Fibroblast of villous mesenchyme (primary cell): ENCODE measurements around the gene MTERF1. TPM values are rescaled to one million over a fixed set of nuclear protein-coding genes. Genes with fewer than 3 reads are reported as not detected.
"Not testable (repeated sequence)": the region's sequence is repeated elsewhere in the genome, so short reads cannot be mapped to it uniquely, and the experiment has no call there.

Experiments
- DNase-seq: peaks from one replicate; pipeline ENCODE4 v3.0.0-alpha.2; 2010; ENCODE audit warnings: low read depth
- H3K4me3 ChIP-seq: 2 replicates; pipeline ENCODE4 v1.5.1; 2011; ENCODE audit warnings: low read depth, mild to moderate bottlenecking, low read length
- total RNA-seq: library from RNA; depleted of rRNA; stranded (reverse); fragments of >200 nt; gene quantifications from 2 replicates; pipeline ENCODE4 v1.2.3, GENCODE V29; 2012
- TF ChIP-seq, protein P1 (sequence below): IDR thresholded peaks from 2 replicates; pipeline ENCODE4 v1.5.1; 2012; ENCODE audit warnings: low read depth, mild to moderate bottlenecking, low read length; ENCODE audit not compliant: insufficient read depth

MTERF1 gene
- total RNA-seq, 1 donor, result 13.4 TPM

DNA sequence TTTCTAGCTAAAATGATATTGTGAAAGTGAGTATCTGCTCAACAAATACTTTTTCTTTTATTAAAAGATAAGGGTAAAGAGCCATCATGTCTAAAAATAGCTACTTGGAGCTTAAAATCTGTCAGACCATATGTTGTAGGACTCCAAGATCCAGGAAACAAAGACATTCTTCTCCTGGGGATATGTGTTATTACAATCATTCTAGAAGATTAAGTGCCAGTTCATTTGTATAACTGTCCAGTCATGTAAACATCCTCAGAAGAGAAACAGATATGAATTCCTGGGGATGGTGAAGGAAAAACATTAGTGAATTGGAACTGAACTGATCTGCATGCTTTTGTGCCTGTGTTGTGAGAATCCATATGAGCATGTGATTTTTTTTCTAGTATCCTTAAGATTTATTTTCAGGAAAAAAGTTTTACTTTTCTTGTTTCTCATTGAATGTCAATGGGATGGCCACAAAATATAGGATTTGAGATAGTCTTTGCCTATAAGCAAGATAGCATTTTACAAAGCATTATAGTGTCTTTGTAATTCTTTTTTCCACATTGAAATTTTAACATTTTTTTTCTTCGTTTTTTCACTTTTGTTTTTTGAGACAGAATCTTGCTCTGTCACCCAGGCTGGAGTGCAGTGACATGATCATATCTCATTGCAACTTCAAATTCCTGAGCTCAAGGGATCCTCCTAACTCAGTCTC, 14.4 kb upstream of the MTERF1 start:
- peak; percentile 61 for DNase-seq
- H3K4me3 ChIP-seq, result no peak overlapping the region
- TF ChIP-seq, protein P1, sequence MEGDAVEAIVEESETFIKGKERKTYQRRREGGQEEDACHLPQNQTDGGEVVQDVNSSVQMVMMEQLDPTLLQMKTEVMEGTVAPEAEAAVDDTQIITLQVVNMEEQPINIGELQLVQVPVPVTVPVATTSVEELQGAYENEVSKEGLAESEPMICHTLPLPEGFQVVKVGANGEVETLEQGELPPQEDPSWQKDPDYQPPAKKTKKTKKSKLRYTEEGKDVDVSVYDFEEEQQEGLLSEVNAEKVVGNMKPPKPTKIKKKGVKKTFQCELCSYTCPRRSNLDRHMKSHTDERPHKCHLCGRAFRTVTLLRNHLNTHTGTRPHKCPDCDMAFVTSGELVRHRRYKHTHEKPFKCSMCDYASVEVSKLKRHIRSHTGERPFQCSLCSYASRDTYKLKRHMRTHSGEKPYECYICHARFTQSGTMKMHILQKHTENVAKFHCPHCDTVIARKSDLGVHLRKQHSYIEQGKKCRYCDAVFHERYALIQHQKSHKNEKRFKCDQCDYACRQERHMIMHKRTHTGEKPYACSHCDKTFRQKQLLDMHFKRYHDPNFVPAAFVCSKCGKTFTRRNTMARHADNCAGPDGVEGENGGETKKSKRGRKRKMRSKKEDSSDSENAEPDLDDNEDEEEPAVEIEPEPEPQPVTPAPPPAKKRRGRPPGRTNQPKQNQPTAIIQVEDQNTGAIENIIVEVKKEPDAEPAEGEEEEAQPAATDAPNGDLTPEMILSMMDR, result no peak

DNA sequence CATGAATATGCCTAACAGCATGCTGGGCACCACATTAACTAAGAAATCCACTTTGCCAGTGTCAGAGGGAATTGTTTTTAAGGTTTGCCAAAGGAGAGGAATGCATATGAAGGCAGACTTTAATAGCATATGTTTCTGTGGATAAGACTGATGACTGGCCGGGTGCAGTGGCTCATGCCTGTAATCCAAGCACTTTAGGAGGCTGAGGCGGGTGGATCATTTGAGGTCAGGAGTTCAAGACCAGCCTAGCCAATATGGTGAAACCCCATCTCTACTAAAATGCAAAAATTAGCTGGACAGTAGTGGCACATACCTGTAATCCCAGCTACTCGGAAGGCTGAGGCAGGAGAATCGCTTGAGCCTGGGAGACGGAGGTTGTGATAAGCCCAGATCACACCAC, 13.2 kb upstream of the MTERF1 start:
- H3K4me3 ChIP-seq, DNase-seq: not testable (repeated sequence)

DNA sequence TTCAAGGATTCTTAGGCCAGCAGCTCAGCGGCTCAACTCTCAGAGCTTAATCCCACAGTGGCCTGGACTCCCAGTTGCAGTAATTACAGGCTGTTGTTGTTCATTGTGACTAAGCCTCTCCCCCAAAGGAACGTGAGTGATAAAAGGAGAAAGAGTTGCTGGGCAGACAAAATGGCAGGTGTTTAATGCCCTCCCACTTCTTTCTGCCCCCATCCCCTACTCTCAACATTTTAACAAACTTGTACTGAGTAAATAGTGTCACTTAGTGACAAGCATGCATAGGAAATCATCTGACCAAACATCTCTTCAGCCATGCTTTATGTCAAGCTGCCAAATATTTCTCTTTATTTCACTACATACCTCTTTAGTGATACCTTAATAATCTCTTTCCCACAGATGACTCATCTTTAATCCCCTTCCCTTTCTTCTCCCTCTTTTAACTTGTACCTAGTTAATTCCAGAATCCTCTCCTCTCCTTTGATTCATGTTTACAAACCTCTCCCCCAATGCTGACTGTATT, 12.4 kb upstream of the MTERF1 start:
- TF ChIP-seq, protein P1, result no peak
- peak; percentile 37 for DNase-seq

DNA sequence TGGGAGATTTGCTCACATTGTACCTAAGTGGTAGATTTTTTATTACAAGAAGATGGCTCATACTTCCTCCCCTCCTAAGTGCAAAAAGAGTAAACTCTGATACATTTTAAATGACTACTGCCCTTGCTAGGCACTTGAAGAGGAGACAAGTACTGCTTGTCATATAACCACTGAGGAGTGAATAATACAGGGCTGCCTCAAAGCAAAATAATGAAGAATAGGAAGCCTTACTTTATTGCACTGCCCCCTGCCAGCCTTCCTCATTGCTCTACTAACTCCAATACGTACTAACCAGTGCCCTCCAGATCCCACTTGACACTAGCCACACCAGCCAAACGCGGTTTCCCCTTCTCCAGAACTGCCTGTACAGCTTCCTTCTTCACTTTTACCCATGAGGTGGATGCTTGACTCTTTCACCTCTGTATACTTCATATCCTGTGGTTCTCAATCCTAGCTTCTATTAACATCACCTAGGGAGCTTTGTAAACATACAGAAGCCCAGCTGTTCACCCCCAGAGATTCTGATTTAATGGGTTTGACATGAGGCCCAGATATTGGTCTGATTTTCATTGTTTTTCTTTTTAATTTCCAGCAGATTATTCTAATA, 11.7 kb upstream of the MTERF1 start:
- no peak overlapping the region for H3K4me3 ChIP-seq
- TF ChIP-seq, protein P1, result no peak
- DNase-seq, result no peak

More for the DNA sequence above, 12.4 kb upstream of the MTERF1 start:
- no peak overlapping the region for H3K4me3 ChIP-seq

DNA sequence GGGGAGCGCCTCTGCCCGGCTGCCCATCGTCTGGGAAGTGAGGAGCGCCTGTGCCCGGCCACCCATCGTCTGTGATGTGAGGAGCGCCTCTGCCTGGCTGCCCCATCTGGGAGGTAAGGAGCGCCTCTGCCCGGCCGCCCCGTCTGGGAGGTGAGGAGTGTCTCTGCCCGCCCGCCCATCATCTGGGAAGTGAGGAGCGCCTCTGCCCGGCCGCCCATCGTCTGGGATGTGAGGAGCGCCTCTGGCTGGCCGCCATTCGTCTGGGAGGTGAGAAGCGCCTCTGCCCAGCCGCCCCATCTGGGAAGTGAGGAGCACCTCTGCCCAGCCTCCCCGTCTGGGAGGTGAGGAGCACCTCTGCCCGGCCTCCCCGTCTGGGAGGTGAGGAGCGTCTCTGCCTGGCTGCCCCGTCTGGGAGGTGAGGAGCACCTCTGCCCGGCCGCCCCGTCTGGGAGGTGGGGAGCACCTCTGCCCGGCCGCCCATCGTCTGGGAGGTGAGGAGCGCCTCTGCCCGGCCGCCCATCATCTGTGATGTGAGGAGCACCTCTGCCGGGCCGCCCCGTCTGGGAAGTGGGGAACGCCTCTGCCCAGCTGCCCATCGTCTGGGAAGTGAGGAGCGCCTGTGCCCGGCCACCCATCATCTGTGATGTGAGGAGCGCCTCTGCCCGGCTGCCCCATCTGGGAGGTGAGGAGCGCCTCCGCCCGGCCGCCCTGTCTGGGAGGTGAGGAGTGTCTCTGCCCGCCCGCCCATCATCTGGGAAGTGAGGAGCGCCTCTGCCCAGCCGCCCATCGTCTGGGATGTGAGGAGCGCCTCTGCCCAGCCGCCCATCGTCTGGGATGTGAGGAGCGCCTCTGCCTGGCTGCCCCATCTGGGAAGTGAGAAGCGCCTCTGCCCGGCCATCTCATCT, 8.0 kb upstream of the MTERF1 start:
- H3K4me3 ChIP-seq, DNase-seq: not testable (repeated sequence)

DNA sequence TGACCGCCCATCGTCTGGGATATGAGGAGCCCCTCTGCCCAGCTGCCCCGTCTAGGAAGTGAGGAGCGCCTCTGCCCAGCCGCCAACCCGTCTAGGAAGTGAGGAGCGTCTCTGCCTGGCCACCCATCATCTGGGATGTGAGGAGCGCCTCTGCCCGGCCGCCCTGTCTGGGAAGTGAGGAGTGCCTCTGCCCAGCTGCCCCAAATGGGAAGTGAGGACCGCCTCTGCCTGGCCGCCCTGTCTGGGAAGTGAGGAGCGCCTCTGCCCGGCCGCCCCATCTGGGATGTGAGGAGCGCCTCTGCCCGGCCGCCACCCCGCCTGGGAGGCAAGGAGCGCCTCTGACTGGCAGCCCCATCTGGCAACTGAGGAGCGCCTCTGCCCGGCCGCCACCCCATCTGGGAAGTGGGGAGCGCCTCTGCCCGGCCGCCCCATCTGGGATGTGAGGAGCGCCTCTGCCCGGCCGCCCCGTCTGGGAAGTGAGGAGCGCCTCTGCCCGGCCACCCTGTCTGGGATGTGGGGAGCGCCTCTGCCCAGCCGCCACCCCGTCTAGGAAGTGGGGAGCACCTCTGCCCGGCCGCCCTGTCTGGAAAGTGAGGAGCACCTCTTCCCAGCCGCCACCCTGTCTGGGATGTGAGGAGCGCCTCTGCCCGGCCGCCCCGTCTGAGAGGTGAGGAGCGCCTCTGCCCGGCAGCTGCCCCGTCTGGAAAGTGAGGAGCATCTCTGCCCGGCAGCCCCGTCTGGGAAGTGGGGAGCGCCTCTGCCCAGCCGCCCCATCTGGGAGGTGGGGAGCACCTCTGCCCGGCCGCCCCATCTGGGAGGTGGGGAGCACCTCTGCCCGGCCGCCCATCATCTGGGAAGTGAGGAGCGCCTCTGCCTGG, 7.1 kb upstream of the MTERF1 start:
- H3K4me3 ChIP-seq, DNase-seq: not testable (repeated sequence)

DNA sequence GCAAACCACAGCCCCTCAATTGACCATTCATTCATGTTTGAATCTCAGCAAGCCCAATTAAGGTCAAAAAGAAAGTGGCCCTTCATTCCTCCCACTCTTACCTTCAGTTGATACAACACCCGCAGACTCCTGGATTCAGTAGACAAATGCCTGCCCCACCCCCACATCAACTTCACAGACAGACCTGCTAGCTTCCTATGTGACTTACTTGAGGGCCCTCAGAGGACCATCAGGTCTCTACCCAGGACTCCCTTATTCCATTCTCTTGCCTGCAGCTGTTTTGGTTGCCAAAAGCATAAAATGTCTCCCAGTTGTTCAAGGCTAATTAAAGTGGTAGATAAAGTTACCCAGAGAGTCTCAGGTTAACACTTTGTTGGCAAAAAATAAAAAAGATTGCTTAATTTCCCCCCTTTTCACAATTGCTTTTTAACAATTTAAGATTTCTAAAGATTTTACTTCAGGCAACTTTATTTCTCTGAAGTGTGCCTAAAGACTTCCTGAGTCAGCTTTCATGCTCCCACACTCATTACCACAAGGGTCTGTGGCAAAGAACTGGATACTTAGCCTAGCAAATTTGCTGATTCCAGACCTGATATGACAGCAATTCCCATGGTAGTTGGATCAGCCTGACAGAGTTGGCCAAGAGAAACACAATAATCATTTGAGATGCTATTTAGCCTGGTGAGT, 3.3 kb upstream of the MTERF1 start:
- H3K4me3 ChIP-seq, result no peak overlapping the region
- TF ChIP-seq, protein P1, result no peak
- DNase-seq, result no peak
